Lung (tissue), 13 donors: Measurements from ENCODE around the gene GLOD5. TPM values are rescaled to one million over a fixed set of nuclear protein-coding genes. Genes with fewer than 3 reads are reported as not detected.

Source experiments
- ATAC-seq: fragments of 200-7000 bp; cut with Tn5 transposase; one replicate; pipeline ENCODE4 v1.9.1; 2020; ENCODE audit warnings: moderate number of reproducible peaks; ENCODE audit not compliant: insufficient read depth, low FRiP score
- DNase-seq, 3 donors: peaks; one replicate each; pipeline ENCODE4 v3.0.0-alpha.2; 2013 to 2017
- H3K27ac ChIP-seq, 2 donors: one replicate each; pipeline ENCODE4 v1.5.1; 2013; ENCODE audit warnings: mild to moderate bottlenecking in 2 of 2, moderate library complexity in 2 of 2, control low read depth in 1 of 2, inconsistent platforms in 1 of 2, low read depth in 1 of 2, low read length in 1 of 2
- H3K27me3 ChIP-seq, 3 donors: one replicate each; pipeline ENCODE4 v1.5.1; 2013; ENCODE audit warnings: low read length in 2 of 3; ENCODE audit not compliant: control insufficient read depth in 3 of 3, insufficient read depth in 3 of 3
- H3K36me3 ChIP-seq, 4 donors: one replicate each; pipeline ENCODE4 v1.5.1; 2013; ENCODE audit warnings: low read length in 4 of 4, mild to moderate bottlenecking in 1 of 4, moderate library complexity in 1 of 4; ENCODE audit not compliant: control insufficient read depth in 4 of 4, insufficient read depth in 4 of 4
- H3K4me1 ChIP-seq, 5 donors: one replicate each; pipeline ENCODE4 v1.5.1; 2013; ENCODE audit warnings: low read length in 5 of 5, mild to moderate bottlenecking in 2 of 5, moderate library complexity in 1 of 5; ENCODE audit not compliant: control insufficient read depth in 5 of 5, insufficient read depth in 5 of 5
- H3K4me3 ChIP-seq: one replicate; pipeline ENCODE4 v1.5.1; 2013; ENCODE audit warnings: mild to moderate bottlenecking, control low read depth, moderate library complexity
- H3K9ac ChIP-seq, 2 donors: one replicate each; pipeline ENCODE4 v1.5.1; 2013; ENCODE audit warnings: low read length in 2 of 2, control low read depth in 1 of 2; ENCODE audit not compliant: insufficient read depth in 1 of 2
- H3K9me3 ChIP-seq, 4 donors: one replicate each; pipeline ENCODE4 v1.5.1; 2013; ENCODE audit warnings: low read length in 3 of 4, mild to moderate bottlenecking in 1 of 4, moderate library complexity in 1 of 4; ENCODE audit not compliant: control insufficient read depth in 4 of 4, insufficient read depth in 3 of 4
- WGBS, 2 donors: extraction: QIAGEN DNeasy Blood & Tissue Kit; methylation state at CpG; one replicate each; pipeline ENCODE4 v1.1.7; 2013; 5-methylcytosine and 5-hydroxymethylcytosine counted together
- polyA plus RNA-seq, 2 donors: library from polyadenylated mRNA; stranded (reverse); fragments of 200-250 nt; gene quantifications; one replicate each; pipeline ENCODE4 v1.2.1, GENCODE V29; 2013
- small RNA-seq: library from RNA; depleted of rRNA; stranded (forward); fragments of <200 nt; gene quantifications from one replicate; pipeline ENCODE3, GENCODE V24; 2014; ENCODE audit warnings: low replicate concordance
- total RNA-seq, 2 donors: library from RNA; depleted of rRNA in 1 of 2; stranded (reverse); fragments of >200 nt in 1 of 2; gene quantifications; one replicate each; pipeline ENCODE4 v1.2.1, GENCODE V29; 2014 to 2021
- TF ChIP-seq, protein P1 (sequence below): IDR thresholded peaks from 2 replicates; pipeline ENCODE4 v1.5.1; 2012; ENCODE audit warnings: mild to moderate bottlenecking; ENCODE audit errors: control extremely low read depth, extremely low read depth
- donor health status: control.
- donor health status: control.
- donor health status: Bipolar disorder and iron deficiency.
- donor health status: healthy.
- donor health status: DM: yes; HTN: yes; CAD: no.

The GLOD5 gene
- total and polyA plus RNA-seq, 4 donors: 1.6 to 5.1 (median 1.8) TPM

DNA sequence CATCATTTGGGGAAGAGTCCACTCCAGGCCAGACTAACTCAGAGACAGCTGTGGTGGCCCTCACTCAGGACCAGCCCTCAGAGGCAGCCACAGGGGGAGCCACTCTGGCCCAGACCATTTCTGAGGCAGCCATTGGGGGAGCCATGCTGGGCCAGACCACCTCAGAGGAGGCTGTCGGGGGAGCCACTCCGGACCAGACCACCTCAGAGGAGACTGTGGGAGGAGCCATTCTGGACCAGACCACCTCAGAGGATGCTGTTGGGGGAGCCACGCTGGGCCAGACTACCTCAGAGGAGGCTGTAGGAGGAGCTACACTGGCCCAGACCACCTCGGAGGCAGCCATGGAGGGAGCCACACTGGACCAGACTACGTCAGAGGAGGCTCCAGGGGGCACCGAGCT, 61.5 kb downstream of the GLOD5 start:
- ATAC-seq (no peak), DNase-seq (no peak)
- Histone ChIP-seq H3K4me3 (no peak overlapping the region), H3K27ac (no peak overlapping the region), H3K4me1 (no peaks in the 10 kb centered on the region), H3K9ac (no peak overlapping the region), H3K36me3 (peaks cover 0 to 14% (median 5%) of the 10 kb centered on the region in 4 donors), H3K9me3 (peaks cover 0 to 18% (median 0%) of the 10 kb centered on the region in 4 donors), H3K27me3 (peaks cover 0 to 6% (median 0%) of the 10 kb centered on the region in 3 donors)
- WGBS, 2 donors: 81 to 83% methylated on average over 6 of the region's 6 CpGs
- TF ChIP-seq, protein P1, sequence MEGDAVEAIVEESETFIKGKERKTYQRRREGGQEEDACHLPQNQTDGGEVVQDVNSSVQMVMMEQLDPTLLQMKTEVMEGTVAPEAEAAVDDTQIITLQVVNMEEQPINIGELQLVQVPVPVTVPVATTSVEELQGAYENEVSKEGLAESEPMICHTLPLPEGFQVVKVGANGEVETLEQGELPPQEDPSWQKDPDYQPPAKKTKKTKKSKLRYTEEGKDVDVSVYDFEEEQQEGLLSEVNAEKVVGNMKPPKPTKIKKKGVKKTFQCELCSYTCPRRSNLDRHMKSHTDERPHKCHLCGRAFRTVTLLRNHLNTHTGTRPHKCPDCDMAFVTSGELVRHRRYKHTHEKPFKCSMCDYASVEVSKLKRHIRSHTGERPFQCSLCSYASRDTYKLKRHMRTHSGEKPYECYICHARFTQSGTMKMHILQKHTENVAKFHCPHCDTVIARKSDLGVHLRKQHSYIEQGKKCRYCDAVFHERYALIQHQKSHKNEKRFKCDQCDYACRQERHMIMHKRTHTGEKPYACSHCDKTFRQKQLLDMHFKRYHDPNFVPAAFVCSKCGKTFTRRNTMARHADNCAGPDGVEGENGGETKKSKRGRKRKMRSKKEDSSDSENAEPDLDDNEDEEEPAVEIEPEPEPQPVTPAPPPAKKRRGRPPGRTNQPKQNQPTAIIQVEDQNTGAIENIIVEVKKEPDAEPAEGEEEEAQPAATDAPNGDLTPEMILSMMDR: no peak

Small RNA genes within 50 kb of the gene (small RNA-seq; reads per million reads assigned to genes)
- not detected for gene RNU6-1056P
- gene RNU6-29P: not detected

Other genes starting within 250 kb of the GLOD5 start
- gene EBP, start 239.9 kb upstream of the GLOD5 start, total RNA-seq: 100 to 1,000 TPM in 1 of 2 donors, 10 to 100 TPM in 1; 41.5 to 154 TPM
- 100 to 1,000 TPM; 162 to 254 TPM for gene EBP, start 239.9 kb upstream of the GLOD5 start, polyA plus RNA-seq
- 10 to 100 TPM in 1 of 2 donors, 1 to 10 TPM in 1; 8.2 to 15.2 TPM for gene TBC1D25, start 222.0 kb upstream of the GLOD5 start, total RNA-seq
- 10 to 100 TPM in 1 of 2 donors, 1 to 10 TPM in 1; 5.6 to 12.1 TPM for gene TBC1D25, start 222.0 kb upstream of the GLOD5 start, polyA plus RNA-seq
- gene RBM3, start 187.3 kb upstream of the GLOD5 start, total RNA-seq: 100 to 1,000 TPM; 117 to 346 TPM
- gene RBM3, start 187.3 kb upstream of the GLOD5 start, polyA plus RNA-seq: 100 to 1,000 TPM; 211 to 223 TPM
- 100 to 1,000 TPM in 1 of 2 donors, 10 to 100 TPM in 1; 50.7 to 182 TPM for gene WDR13, start 164.3 kb upstream of the GLOD5 start, total RNA-seq
- gene WDR13, start 164.3 kb upstream of the GLOD5 start, polyA plus RNA-seq: 100 to 1,000 TPM; 156 to 175 TPM
- gene WAS, start 77.9 kb upstream of the GLOD5 start, total RNA-seq: 10 to 100 TPM in 1 of 2 donors, 1 to 10 TPM in 1; 8.1 to 37.2 TPM
- gene WAS, start 77.9 kb upstream of the GLOD5 start, polyA plus RNA-seq: 10 to 100 TPM; 14.7 to 61.5 TPM
- 1 to 10 TPM; 2.4 to 6.8 TPM for gene SUV39H1, start 65.0 kb upstream of the GLOD5 start, total RNA-seq
- 1 to 10 TPM; 3.9 to 4.4 TPM for gene SUV39H1, start 65.0 kb upstream of the GLOD5 start, polyA plus RNA-seq
- 1 to 10 TPM in 1 of 2 donors, under 1 TPM in 1; 0.43 to 1.2 TPM for gene GATA1, start 24.8 kb downstream of the GLOD5 start, total RNA-seq
- 1 to 10 TPM in 1 of 2 donors, under 1 TPM in 1; 0.63 to 1.5 TPM for gene GATA1, start 24.8 kb downstream of the GLOD5 start, polyA plus RNA-seq
- gene HDAC6, start 40.3 kb downstream of the GLOD5 start, total RNA-seq: 10 to 100 TPM; 84.9 to 90.8 TPM
- 10 to 100 TPM; 39.7 to 72.0 TPM for gene HDAC6, start 40.3 kb downstream of the GLOD5 start, polyA plus RNA-seq
- gene ERAS, start 64.8 kb downstream of the GLOD5 start, total RNA-seq: not detected
- under 1 TPM in 1 of 2 donors, not detected in 1; 0.24 TPM for gene ERAS, start 64.8 kb downstream of the GLOD5 start, polyA plus RNA-seq
- gene PCSK1N, start 73.9 kb downstream of the GLOD5 start, total RNA-seq: 10 to 100 TPM in 1 of 2 donors, 1 to 10 TPM in 1; 3.4 to 10.7 TPM
- gene PCSK1N, start 73.9 kb downstream of the GLOD5 start, polyA plus RNA-seq: 1 to 10 TPM; 1.3 to 1.6 TPM
- 10 to 100 TPM; 21.0 to 51.5 TPM for gene TIMM17B, start 136.0 kb downstream of the GLOD5 start, total RNA-seq
- 10 to 100 TPM; 67.4 to 73.4 TPM for gene TIMM17B, start 136.0 kb downstream of the GLOD5 start, polyA plus RNA-seq
- gene PQBP1, start 136.2 kb downstream of the GLOD5 start, total RNA-seq: 10 to 100 TPM; 33.2 to 79.7 TPM
- gene PQBP1, start 136.2 kb downstream of the GLOD5 start, polyA plus RNA-seq: 100 to 1,000 TPM in 1 of 2 donors, 10 to 100 TPM in 1; 68.2 to 146 TPM
- gene SLC35A2, start 149.9 kb downstream of the GLOD5 start, total RNA-seq: 10 to 100 TPM; 23.4 to 40.7 TPM
- 10 to 100 TPM; 16.7 to 41.2 TPM for gene SLC35A2, start 149.9 kb downstream of the GLOD5 start, polyA plus RNA-seq
- gene PIM2, start 157.3 kb downstream of the GLOD5 start, total RNA-seq: 10 to 100 TPM; 21.7 to 36.5 TPM
- gene PIM2, start 157.3 kb downstream of the GLOD5 start, polyA plus RNA-seq: 10 to 100 TPM; 14.8 to 27.4 TPM
- gene OTUD5, start 195.9 kb downstream of the GLOD5 start, total RNA-seq: 10 to 100 TPM; 33.3 to 48.2 TPM
- gene OTUD5, start 195.9 kb downstream of the GLOD5 start, polyA plus RNA-seq: 10 to 100 TPM; 32.4 to 38.1 TPM
- gene KCND1, start 210.1 kb downstream of the GLOD5 start, total RNA-seq: 1 to 10 TPM; 1.4 to 1.7 TPM
- 1 to 10 TPM in 1 of 2 donors, under 1 TPM in 1; 0.65 to 1.3 TPM for gene KCND1, start 210.1 kb downstream of the GLOD5 start, polyA plus RNA-seq
- gene GRIPAP1, start 240.5 kb downstream of the GLOD5 start, total RNA-seq: 10 to 100 TPM; 29.2 to 48.9 TPM
- gene GRIPAP1, start 240.5 kb downstream of the GLOD5 start, polyA plus RNA-seq: 10 to 100 TPM; 30.3 to 38.1 TPM